OCI-LY3 (cell line): ENCODE data around the gene CMSS1.

Experiments used
- CTCF ChIP-seq: fragments of 200-600, 300-600 bp; sonication (generic); IDR thresholded peaks from 2 replicates; pipeline ENCODE4 v1.5.1; 2014; ENCODE audit warnings: antibody characterized with exemption, low read length, low read depth
- EZH2phosphoT487 ChIP-seq: fragments of 200-600 bp; shearing (Covaris generic); IDR thresholded peaks from 2 replicates; pipeline ENCODE4 v1.6.1; 2018; ENCODE audit warnings: antibody characterized with exemption, mixed run types, low read depth

- TF ChIP-seq CTCF (no peak), EZH2phosphoT487 (no peak)
Measured at GRCh38 chr3:100179692-100180349, 362.2 kb downstream of the CMSS1 start.
